GM12874 (cell line): Measurements from ENCODE around the gene PINK1.

ENCODE experiments used
- CTCF ChIP-seq: IDR thresholded peaks from 2 replicates; pipeline ENCODE4 v1.5.1; 2011; ENCODE audit warnings: low read depth, mild to moderate bottlenecking, control low read depth, low read length, moderate library complexity; ENCODE audit not compliant: insufficient read depth

Gene PINK1

GRCh38 chr1:20691872-20692271, 58.6 kb downstream of the PINK1 start:
- no peak for TF ChIP-seq CTCF

- no peak for TF ChIP-seq CTCF
Measured at GRCh38 chr1:20693623-20694022, 60.4 kb downstream of the PINK1 start.

GRCh38 chr1:20695515-20695914, 62.3 kb downstream of the PINK1 start:
- TF ChIP-seq CTCF = no peak

- TF ChIP-seq CTCF = peak; percentile 95
Measured at GRCh38 chr1:20696397-20697333, 63.4 kb downstream of the PINK1 start.

- TF ChIP-seq CTCF = no peak
Measured at GRCh38 chr1:20697563-20697962, 64.3 kb downstream of the PINK1 start.

- no peak for TF ChIP-seq CTCF
Measured at GRCh38 chr1:20698195-20698910, 65.1 kb downstream of the PINK1 start.

GRCh38 chr1:20699558-20699957, 66.3 kb downstream of the PINK1 start:
- TF ChIP-seq CTCF = no peak
